Neural cell (in vitro differentiated cells): Measurements from ENCODE around the gene TMEM132A. TPM values are rescaled to one million over a fixed set of nuclear protein-coding genes. Genes with fewer than 3 reads are reported as not detected.

Experiments
- H2AFZ ChIP-seq: fragments of 200-600, 300-800 bp; sonication (generic), shearing (Covaris generic); 2 replicates; pipeline ENCODE4 v1.6.0; 2014; ENCODE audit warnings: low read depth, mild to moderate bottlenecking, antibody characterized with exemption, low read length, moderate library complexity
- H3F3A ChIP-seq: fragments of 200-600 bp; shearing (Covaris generic); 2 replicates; pipeline ENCODE4 v1.6.1; 2016; ENCODE audit warnings: mild to moderate bottlenecking, moderate library complexity, mixed read lengths, antibody characterized with exemption, low read length; ENCODE audit not compliant: insufficient read depth, poor library complexity, severe bottlenecking
- H3K27ac ChIP-seq: fragments of 200-600, 300-800 bp; sonication (generic), shearing (Covaris generic); 2 replicates; pipeline ENCODE4 v1.5.1; 2014; ENCODE audit warnings: mild to moderate bottlenecking, low read length, moderate library complexity
- H3K27me3 ChIP-seq: fragments of 300-800, 200-600 bp; sonication (generic), shearing (Covaris generic); 2 replicates; pipeline ENCODE4 v1.6.0; 2014; ENCODE audit warnings: mild to moderate bottlenecking, low read depth, low read length, moderate library complexity; ENCODE audit not compliant: insufficient read depth
- H3K36me3 ChIP-seq: fragments of 300-800, 200-600 bp; sonication (generic), shearing (Covaris generic); 2 replicates; pipeline ENCODE4 v1.5.1; 2014; ENCODE audit warnings: mild to moderate bottlenecking, antibody characterized with exemption, low read length, moderate library complexity; ENCODE audit not compliant: insufficient read depth
- H3K4me2 ChIP-seq: fragments of 300-800, 200-600 bp; sonication (generic), shearing (Covaris generic); 2 replicates; pipeline ENCODE4 v1.6.0; 2014; ENCODE audit warnings: mild to moderate bottlenecking, low read length
- H3K4me3 ChIP-seq: fragments of 300-800, 200-600 bp; sonication (generic), shearing (Covaris generic); 2 replicates; pipeline ENCODE4 v1.5.1; 2014; ENCODE audit warnings: mild to moderate bottlenecking, low read length, moderate library complexity
- H3K79me2 ChIP-seq: fragments of 200-600 bp; shearing (Covaris generic); replicated peaks from 2 replicates; pipeline ENCODE4 v1.6.0; 2014; ENCODE audit warnings: mild to moderate bottlenecking, low read length, moderate library complexity; ENCODE audit not compliant: insufficient read depth
- H3K9ac ChIP-seq: fragments of 300-800, 200-600 bp; sonication (generic), shearing (Covaris generic); 2 replicates; pipeline ENCODE4 v1.6.1; 2016; ENCODE audit warnings: mild to moderate bottlenecking, low read length, mixed read lengths
- H3K9me2 ChIP-seq: fragments of 200-600 bp; shearing (Covaris generic); 2 replicates; pipeline ENCODE4 v1.6.1; 2016; ENCODE audit warnings: mild to moderate bottlenecking, low read length, mixed read lengths; ENCODE audit not compliant: insufficient read depth
- H3K9me3 ChIP-seq: fragments of 200-600, 300-800 bp; sonication (generic), shearing (Covaris generic); 2 replicates; pipeline ENCODE4 v1.6.1; 2016; ENCODE audit warnings: mild to moderate bottlenecking, mixed run types, low read length, moderate library complexity, mixed read lengths
- H4K20me1 ChIP-seq: fragments of 200-600 bp; shearing (Covaris generic); 2 replicates; pipeline ENCODE4 v1.6.1; 2016; ENCODE audit warnings: mild to moderate bottlenecking, mixed run types; ENCODE audit not compliant: insufficient read depth
- EP300 ChIP-seq: fragments of 450-650 bp; conservative IDR thresholded peaks from 2 replicates; pipeline ENCODE4 v1.6.1; 2014; ENCODE audit warnings: antibody characterized with exemption, mild to moderate bottlenecking, moderate library complexity; ENCODE audit not compliant: poor library complexity, severe bottlenecking
- EZH2 ChIP-seq: fragments of 200-600, 300-800 bp; shearing (Covaris generic), sonication (generic); IDR thresholded peaks from 2 replicates; pipeline ENCODE4 v1.6.1; 2014; ENCODE audit warnings: antibody characterized with exemption, low read length, borderline replicate concordance, mild to moderate bottlenecking; ENCODE audit not compliant: insufficient read depth, poor library complexity, severe bottlenecking
- MXI1 ChIP-seq: fragments of 450-650 bp; conservative IDR thresholded peaks from 2 replicates; pipeline ENCODE4 v1.6.1; 2014; ENCODE audit warnings: antibody characterized with exemption, mild to moderate bottlenecking; ENCODE audit not compliant: poor library complexity, severe bottlenecking
- POLR2AphosphoS5 ChIP-seq: IDR thresholded peaks from 2 replicates; pipeline ENCODE4 v1.6.1; 2012
- RAD21 ChIP-seq: fragments of 450-650 bp; conservative IDR thresholded peaks from 2 replicates; pipeline ENCODE4 v1.6.1; 2014; ENCODE audit warnings: antibody characterized with exemption, mild to moderate bottlenecking, moderate library complexity
- SMC3 ChIP-seq: fragments of 450-650 bp; conservative IDR thresholded peaks from 2 replicates; pipeline ENCODE4 v1.6.1; 2014; ENCODE audit warnings: antibody characterized with exemption, mild to moderate bottlenecking, moderate library complexity; ENCODE audit not compliant: poor library complexity
- TAF1 ChIP-seq: IDR thresholded peaks from 2 replicates; pipeline ENCODE4 v1.6.1; 2012; ENCODE audit warnings: low read depth
- polyA plus RNA-seq: library from polyadenylated mRNA; depleted of rRNA; stranded (reverse); fragments of >200 nt; gene quantifications from 2 replicates; pipeline ENCODE4 v1.2.3, GENCODE V29; 2014
- TF ChIP-seq, protein P1 (sequence below): fragments of 450-650 bp; IDR thresholded peaks from 2 replicates; pipeline ENCODE4 v1.5.1; 2014; ENCODE audit warnings: antibody characterized with exemption, mild to moderate bottlenecking, moderate library complexity; ENCODE audit not compliant: poor library complexity, severe bottlenecking
- TF ChIP-seq, protein P2 (sequence below): IDR thresholded peaks from 2 replicates; pipeline ENCODE4 v1.6.1; 2012; ENCODE audit warnings: borderline replicate concordance

The TMEM132A gene
- polyA plus RNA-seq, 1 donor from 2014 or later, result 215 TPM

DNA sequence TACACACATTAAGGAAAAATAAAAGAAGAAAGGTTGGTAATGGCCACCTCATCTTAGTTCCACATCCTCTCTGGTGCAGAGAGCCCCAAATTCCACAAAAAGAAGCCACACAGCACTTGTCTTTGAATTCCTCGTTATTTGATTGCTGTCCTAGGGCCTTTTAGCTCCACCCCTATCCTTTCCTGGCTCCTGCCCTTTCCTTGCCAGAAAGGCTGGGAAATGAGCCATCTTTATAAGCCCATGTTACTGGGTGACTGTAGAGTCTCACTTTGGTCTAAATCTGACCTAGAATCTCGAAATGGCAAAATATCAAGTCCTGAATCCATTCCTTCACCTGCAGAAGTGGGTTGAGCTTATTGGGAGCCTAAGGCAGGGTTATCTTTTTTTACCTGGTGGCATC lies 4.3 kb upstream of the TMEM132A start:
- no peak overlapping the region for H2AFZ ChIP-seq
- H3K9ac ChIP-seq, result no peak overlapping the region
- no peaks in the 10 kb centered on the region for H3K27me3 ChIP-seq
- no peak overlapping the region for H3K27ac ChIP-seq
- no peaks in the 10 kb centered on the region for H3K36me3 ChIP-seq
- H3K9me2 ChIP-seq, result no peaks in the 10 kb centered on the region
- no peaks in the 10 kb centered on the region for H3K9me3 ChIP-seq
- no peak for TF ChIP-seq POLR2AphosphoS5
- TF ChIP-seq MXI1, result no peak
- no peak for TF ChIP-seq RAD21
- TF ChIP-seq, protein P1, sequence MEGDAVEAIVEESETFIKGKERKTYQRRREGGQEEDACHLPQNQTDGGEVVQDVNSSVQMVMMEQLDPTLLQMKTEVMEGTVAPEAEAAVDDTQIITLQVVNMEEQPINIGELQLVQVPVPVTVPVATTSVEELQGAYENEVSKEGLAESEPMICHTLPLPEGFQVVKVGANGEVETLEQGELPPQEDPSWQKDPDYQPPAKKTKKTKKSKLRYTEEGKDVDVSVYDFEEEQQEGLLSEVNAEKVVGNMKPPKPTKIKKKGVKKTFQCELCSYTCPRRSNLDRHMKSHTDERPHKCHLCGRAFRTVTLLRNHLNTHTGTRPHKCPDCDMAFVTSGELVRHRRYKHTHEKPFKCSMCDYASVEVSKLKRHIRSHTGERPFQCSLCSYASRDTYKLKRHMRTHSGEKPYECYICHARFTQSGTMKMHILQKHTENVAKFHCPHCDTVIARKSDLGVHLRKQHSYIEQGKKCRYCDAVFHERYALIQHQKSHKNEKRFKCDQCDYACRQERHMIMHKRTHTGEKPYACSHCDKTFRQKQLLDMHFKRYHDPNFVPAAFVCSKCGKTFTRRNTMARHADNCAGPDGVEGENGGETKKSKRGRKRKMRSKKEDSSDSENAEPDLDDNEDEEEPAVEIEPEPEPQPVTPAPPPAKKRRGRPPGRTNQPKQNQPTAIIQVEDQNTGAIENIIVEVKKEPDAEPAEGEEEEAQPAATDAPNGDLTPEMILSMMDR, result no peak
- no peak for TF ChIP-seq EP300
- TF ChIP-seq EZH2, result no peak
- TF ChIP-seq, protein P2, sequence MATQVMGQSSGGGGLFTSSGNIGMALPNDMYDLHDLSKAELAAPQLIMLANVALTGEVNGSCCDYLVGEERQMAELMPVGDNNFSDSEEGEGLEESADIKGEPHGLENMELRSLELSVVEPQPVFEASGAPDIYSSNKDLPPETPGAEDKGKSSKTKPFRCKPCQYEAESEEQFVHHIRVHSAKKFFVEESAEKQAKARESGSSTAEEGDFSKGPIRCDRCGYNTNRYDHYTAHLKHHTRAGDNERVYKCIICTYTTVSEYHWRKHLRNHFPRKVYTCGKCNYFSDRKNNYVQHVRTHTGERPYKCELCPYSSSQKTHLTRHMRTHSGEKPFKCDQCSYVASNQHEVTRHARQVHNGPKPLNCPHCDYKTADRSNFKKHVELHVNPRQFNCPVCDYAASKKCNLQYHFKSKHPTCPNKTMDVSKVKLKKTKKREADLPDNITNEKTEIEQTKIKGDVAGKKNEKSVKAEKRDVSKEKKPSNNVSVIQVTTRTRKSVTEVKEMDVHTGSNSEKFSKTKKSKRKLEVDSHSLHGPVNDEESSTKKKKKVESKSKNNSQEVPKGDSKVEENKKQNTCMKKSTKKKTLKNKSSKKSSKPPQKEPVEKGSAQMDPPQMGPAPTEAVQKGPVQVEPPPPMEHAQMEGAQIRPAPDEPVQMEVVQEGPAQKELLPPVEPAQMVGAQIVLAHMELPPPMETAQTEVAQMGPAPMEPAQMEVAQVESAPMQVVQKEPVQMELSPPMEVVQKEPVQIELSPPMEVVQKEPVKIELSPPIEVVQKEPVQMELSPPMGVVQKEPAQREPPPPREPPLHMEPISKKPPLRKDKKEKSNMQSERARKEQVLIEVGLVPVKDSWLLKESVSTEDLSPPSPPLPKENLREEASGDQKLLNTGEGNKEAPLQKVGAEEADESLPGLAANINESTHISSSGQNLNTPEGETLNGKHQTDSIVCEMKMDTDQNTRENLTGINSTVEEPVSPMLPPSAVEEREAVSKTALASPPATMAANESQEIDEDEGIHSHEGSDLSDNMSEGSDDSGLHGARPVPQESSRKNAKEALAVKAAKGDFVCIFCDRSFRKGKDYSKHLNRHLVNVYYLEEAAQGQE, result no peak
- no peak for TF ChIP-seq SMC3
- TF ChIP-seq TAF1, result no peak
- H3K79me2 ChIP-seq, result peaks cover 47% of the 10 kb centered on the region
- no peak overlapping the region for H3K4me2 ChIP-seq
- H3F3A ChIP-seq, result no peaks in the 10 kb centered on the region
- H4K20me1 ChIP-seq, result no peaks in the 10 kb centered on the region
- no peak overlapping the region for H3K4me3 ChIP-seq

- TF ChIP-seq SMC3 (no peak), TAF1 (no peak), MXI1 (no peak), EZH2 (no peak), RAD21 (no peak), POLR2AphosphoS5 (no peak), EP300 (no peak)
- TF ChIP-seq, protein P1, result no peak
- TF ChIP-seq, protein P2, result no peak
- Histone ChIP-seq H3K4me3 (no peak overlapping the region), H3K9me2 (no peaks in the 10 kb centered on the region), H3K9me3 (no peaks in the 10 kb centered on the region), H2AFZ (no peak overlapping the region), H3K27me3 (no peaks in the 10 kb centered on the region), H3K79me2 (peaks cover 51% of the 10 kb centered on the region), H3K9ac (no peak overlapping the region), H3K36me3 (no peaks in the 10 kb centered on the region), H4K20me1 (no peaks in the 10 kb centered on the region), H3K27ac (no peak overlapping the region), H3K4me2 (no peak overlapping the region), H3F3A (no peaks in the 10 kb centered on the region)
Measured at GRCh38 chr11:60921259-60921658, 3.0 kb upstream of the TMEM132A start.
